ENCODE results near the gene RASGRP1. TPM values are rescaled to one million over a fixed set of nuclear protein-coding genes. Genes with fewer than 3 reads are reported as not detected.

Gene RASGRP1
- total RNA-seq, 2 donors from 2014 or later: 7.0 to 8.8 TPM

GRCh38 chr15:38520035-38520434 lies 44.6 kb downstream of the RASGRP1 start:
- Mint-ChIP-seq H3K4me3 (no peak overlapping the region), H3K9me3 (no peaks in the 10 kb centered on the region), H3K36me3 (ENCODE audit: low read depth) (peaks cover 10% of the 10 kb centered on the region), H3K27me3 (ENCODE audit: insufficient read depth) (peaks cover 9% of the 10 kb centered on the region), H3K4me1 (peaks cover 8% of the 10 kb centered on the region), H3K27ac (no peak overlapping the region)
- no peak overlapping the region for H3K9ac ChIP-seq (ENCODE audit: extremely low read depth, low read length, poor library complexity, severe bottlenecking)
- no peaks in the 10 kb centered on the region for H3K27me3 ChIP-seq (ENCODE audit: control insufficient read depth, insufficient read depth, low read length, poor library complexity, severe bottlenecking)
- no peaks in the 10 kb centered on the region for H3K9me3 ChIP-seq (ENCODE audit: control insufficient read depth, low read length)
- 80 to 95% methylated on average over 1 to 3 of the region's 3 CpGs for WGBS, 2 experiments (ENCODE audit: insufficient coverage in 1 of 2, insufficient read length in 1 of 2)
- H3K4me3 ChIP-seq (ENCODE audit: low read length): no peak overlapping the region
- no peak for DNase-seq
- H3K27ac ChIP-seq (ENCODE audit: low read depth, low read length): no peak overlapping the region
- no peaks in the 10 kb centered on the region for H3K4me1 ChIP-seq (ENCODE audit: control insufficient read depth, insufficient read depth, low read length)
- no peaks in the 10 kb centered on the region for H3K36me3 ChIP-seq (ENCODE audit: control insufficient read depth, insufficient read depth, low read length)
- no peak for TF ChIP-seq CTCF (conservative IDR thresholded peaks at IDR 0.05)

GRCh38 chr15:38518084-38518483 lies 46.5 kb downstream of the RASGRP1 start:
- Histone ChIP-seq H3K4me1 (ENCODE audit: control insufficient read depth, insufficient read depth, low read length) (no peaks in the 10 kb centered on the region), H3K9me3 (ENCODE audit: control insufficient read depth, low read length) (no peaks in the 10 kb centered on the region), H3K36me3 (ENCODE audit: control insufficient read depth, insufficient read depth, low read length) (no peaks in the 10 kb centered on the region), H3K4me3 (ENCODE audit: low read length) (no peak overlapping the region), H3K9ac (ENCODE audit: extremely low read depth, low read length, poor library complexity, severe bottlenecking) (no peak overlapping the region), H3K27ac (ENCODE audit: low read depth, low read length) (no peak overlapping the region), H3K27me3 (ENCODE audit: control insufficient read depth, insufficient read depth, low read length, poor library complexity, severe bottlenecking) (no peaks in the 10 kb centered on the region)
- Mint-ChIP-seq H3K27me3 (ENCODE audit: insufficient read depth) (peaks cover 4% of the 10 kb centered on the region), H3K36me3 (ENCODE audit: low read depth) (peaks cover 7% of the 10 kb centered on the region), H3K4me3 (no peak overlapping the region), H3K9me3 (no peaks in the 10 kb centered on the region), H3K27ac (no peak overlapping the region), H3K4me1 (peaks cover 13% of the 10 kb centered on the region)
- no peak for TF ChIP-seq CTCF (conservative IDR thresholded peaks at IDR 0.05)
- WGBS, 2 experiments (ENCODE audit: insufficient coverage in 1 of 2, insufficient read length in 1 of 2): 81 to 86% methylated on average over 1 to 4 of the region's 4 CpGs
- no peak for DNase-seq

- no peaks in the 10 kb centered on the region for H3K4me1 ChIP-seq (ENCODE audit: control insufficient read depth, insufficient read depth, low read length)
- no peak overlapping the region for H3K9ac ChIP-seq (ENCODE audit: extremely low read depth, low read length, poor library complexity, severe bottlenecking)
- Mint-ChIP-seq H3K27me3 (ENCODE audit: insufficient read depth) (peaks cover 4% of the 10 kb centered on the region), H3K36me3 (ENCODE audit: low read depth) (peaks cover 10% of the 10 kb centered on the region), H3K4me3 (no peak overlapping the region), H3K27ac (no peak overlapping the region), H3K4me1 (peaks cover 9% of the 10 kb centered on the region), H3K9me3 (no peaks in the 10 kb centered on the region)
- H3K9me3 ChIP-seq (ENCODE audit: control insufficient read depth, low read length): no peaks in the 10 kb centered on the region
- no peak overlapping the region for H3K4me3 ChIP-seq (ENCODE audit: low read length)
- no peak for TF ChIP-seq CTCF (conservative IDR thresholded peaks at IDR 0.05)
- DNase-seq: no peak
- no peaks in the 10 kb centered on the region for H3K27me3 ChIP-seq (ENCODE audit: control insufficient read depth, insufficient read depth, low read length, poor library complexity, severe bottlenecking)
- no peaks in the 10 kb centered on the region for H3K36me3 ChIP-seq (ENCODE audit: control insufficient read depth, insufficient read depth, low read length)
- 90 to 100% methylated on average over 2 of the region's 2 CpGs for WGBS, 2 experiments (ENCODE audit: insufficient coverage in 1 of 2, insufficient read length in 1 of 2)
- no peak overlapping the region for H3K27ac ChIP-seq (ENCODE audit: low read depth, low read length)
These were observed 47.2 kb downstream of the RASGRP1 start for GRCh38 chr15:38517312-38517975.
